ENCODE measurements around the gene SLC9A8.

GRCh38 chr20:49784291-49784690, 28.3 kb upstream of the SLC9A8 start:
- TF ChIP-seq POLR2A (IDR thresholded peaks at IDR 0.05; ENCODE audit: low read length), result no peak
- TF ChIP-seq GATA1 (IDR thresholded peaks at IDR 0.05; ENCODE audit: low read depth, low read length), result no peak

Data from erythroblast (primary cell).